ENCODE data around the gene DHX16. TPM values are rescaled to one million over a fixed set of nuclear protein-coding genes. Genes with fewer than 3 reads are reported as not detected.

DHX16 gene
- total and polyA plus RNA-seq, 2 of the 8 experiments (the other 6 are each of a cell fraction or from before 2014, with no cell fraction given) = 27.4 to 44.4 TPM

DNA sequence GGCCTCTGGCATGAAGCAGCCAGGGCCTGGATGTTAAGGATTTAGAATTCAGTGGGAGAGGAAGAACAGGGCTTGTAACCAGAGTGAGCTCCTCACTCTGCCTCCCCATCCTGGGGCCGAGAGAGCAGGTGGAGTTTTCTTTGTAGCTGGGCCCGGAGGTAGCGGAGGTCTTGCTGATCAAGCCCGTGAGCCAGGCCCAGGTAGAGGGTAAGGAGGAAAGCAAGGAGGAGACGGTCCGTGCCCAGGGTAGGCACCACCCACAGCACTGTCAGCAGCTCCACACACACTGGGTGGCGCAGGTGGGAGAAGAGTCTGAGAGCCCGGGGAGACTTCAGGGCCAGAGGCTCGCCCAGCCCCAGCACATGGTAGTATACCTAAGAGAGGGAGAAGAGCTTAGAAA, 15.8 kb upstream of the DHX16 start (continued):
- no peak for TF ChIP-seq ZNF274 (IDR thresholded peaks at IDR 0.05; ENCODE audit: borderline replicate concordance, extremely low read depth, low read length)
- no peak for TF ChIP-seq FOSL1 (IDR thresholded peaks at IDR 0.05; ENCODE audit: insufficient read depth, low read depth, low read length)
- no peak for TF ChIP-seq KDM5A (IDR thresholded peaks at IDR 0.05; ENCODE audit: low read length)
- no peak for TF ChIP-seq PHF8 (conservative IDR thresholded peaks at IDR 0.05; ENCODE audit: low read depth, low read length)
- no peak for TF ChIP-seq CTBP2 (IDR thresholded peaks at IDR 0.05; ENCODE audit: borderline replicate concordance, insufficient read depth, insufficient read length, low read length)
- no peak for TF ChIP-seq EZH2 (IDR thresholded peaks at IDR 0.05; ENCODE audit: low read depth, low read length, severe bottlenecking)
- TF ChIP-seq TAF7 (optimal IDR thresholded peaks at IDR 0.05; ENCODE audit: borderline replicate concordance, low read depth, low read length) = no peak

Measured in H1 (cell line).